Esophagus squamous epithelium (tissue), 5 donors: ENCODE measurements around the gene ANKS1B. TPM values are rescaled to one million over a fixed set of nuclear protein-coding genes. Genes with fewer than 3 reads are reported as not detected.
A peak's percentile ranks its signal among the peaks of the same experiment; 100 is the strongest.

ENCODE experiments used
- DNase-seq: peaks from one replicate; lab custom pipeline; 2025; lab: John Stamatoyannopoulos, UW
- H3K27ac ChIP-seq, 4 donors: fragments of 200-600 bp; sonication (generic); one replicate each; pipeline ENCODE4 v1.5.1; 2016 to 2019; ENCODE audit warnings: mild to moderate bottlenecking in 1 of 4
- H3K27me3 ChIP-seq, 4 donors: fragments of 200-600 bp; sonication (generic); 1 replicate in 3 of 4; 2 replicates in 1 of 4; pipeline versions ENCODE4 v1.5.1 to v1.6.0; 2017 to 2021; ENCODE audit warnings: antibody characterized with exemption in 1 of 4
- H3K36me3 ChIP-seq, 3 donors: fragments of 200-600 bp; sonication (generic); one replicate each; pipeline ENCODE4 v1.5.1; 2016 to 2019
- H3K4me1 ChIP-seq, 3 donors: fragments of 200-600 bp; sonication (generic); one replicate each; pipeline ENCODE4 v1.5.1; 2017 to 2019
- H3K4me3 ChIP-seq, 4 donors: fragments of 200-600 bp; sonication (generic); 1 replicate in 3 of 4; 2 replicates in 1 of 4; pipeline ENCODE4 v1.5.1; 2016 to 2019; ENCODE audit warnings: mild to moderate bottlenecking in 2 of 4, moderate library complexity in 1 of 4
- H3K9me3 ChIP-seq, 3 donors: fragments of 200-600 bp; sonication (generic); one replicate each; pipeline ENCODE4 v1.5.1; 2016 to 2019
- POLR2A ChIP-seq, 4 donors: fragments of 450-650 bp; IDR thresholded peaks; one replicate each; pipeline ENCODE4 v1.6.1; 2017; ENCODE audit warnings: antibody characterized with exemption in 4 of 4, mild to moderate bottlenecking in 4 of 4, moderate library complexity in 3 of 4
- WGBS, 2 donors: methylation state at CpG; one replicate each; pipeline ENCODE4 v1.1.5; 2018; 5-methylcytosine and 5-hydroxymethylcytosine counted together
- intact Hi-C: fragments of 100-400 bp; cut with DNase I; formaldehyde crosslinking; loops from one replicate; pipeline ENCODE4 v1.15.0; 2022
- total RNA-seq, 4 donors: library from RNA; depleted of rRNA; stranded (reverse); fragments of >200 nt; gene quantifications; one replicate each; pipeline ENCODE4 v1.1.0, GENCODE V29; 2016
- TF ChIP-seq, protein P1 (sequence below), 6 experiments: fragments of 450-650 bp in 4 of 6; fragments of 200-600 bp in 2 of 6; sonication (generic) in 2 of 6; IDR thresholded peaks; one replicate each; pipeline ENCODE4 v1.5.1; 2016 to 2019; ENCODE audit warnings: antibody characterized with exemption in 6 of 6, mild to moderate bottlenecking in 4 of 6, moderate library complexity in 4 of 6
- donor health status: DM: yes; HTN: yes; CAD: no.

ANKS1B gene
- total RNA-seq, 4 donors from 2014 or later = 1.6 to 15.8 (median 8.1) TPM

- intact Hi-C loops = no loop called here
- Histone ChIP-seq H3K4me1 (peaks cover 0 to 11% (median 7%) of the 10 kb centered on the region in 3 donors), H3K36me3 (no peaks in the 10 kb centered on the region), H3K9me3 (no peaks in the 10 kb centered on the region), H3K4me3 (no peak overlapping the region), H3K27me3 (no peaks in the 10 kb centered on the region), H3K27ac (no peak overlapping the region)
- no peak for DNase-seq
- no peak for TF ChIP-seq POLR2A (IDR thresholded peaks at IDR 0.05)
- TF ChIP-seq, protein P1, sequence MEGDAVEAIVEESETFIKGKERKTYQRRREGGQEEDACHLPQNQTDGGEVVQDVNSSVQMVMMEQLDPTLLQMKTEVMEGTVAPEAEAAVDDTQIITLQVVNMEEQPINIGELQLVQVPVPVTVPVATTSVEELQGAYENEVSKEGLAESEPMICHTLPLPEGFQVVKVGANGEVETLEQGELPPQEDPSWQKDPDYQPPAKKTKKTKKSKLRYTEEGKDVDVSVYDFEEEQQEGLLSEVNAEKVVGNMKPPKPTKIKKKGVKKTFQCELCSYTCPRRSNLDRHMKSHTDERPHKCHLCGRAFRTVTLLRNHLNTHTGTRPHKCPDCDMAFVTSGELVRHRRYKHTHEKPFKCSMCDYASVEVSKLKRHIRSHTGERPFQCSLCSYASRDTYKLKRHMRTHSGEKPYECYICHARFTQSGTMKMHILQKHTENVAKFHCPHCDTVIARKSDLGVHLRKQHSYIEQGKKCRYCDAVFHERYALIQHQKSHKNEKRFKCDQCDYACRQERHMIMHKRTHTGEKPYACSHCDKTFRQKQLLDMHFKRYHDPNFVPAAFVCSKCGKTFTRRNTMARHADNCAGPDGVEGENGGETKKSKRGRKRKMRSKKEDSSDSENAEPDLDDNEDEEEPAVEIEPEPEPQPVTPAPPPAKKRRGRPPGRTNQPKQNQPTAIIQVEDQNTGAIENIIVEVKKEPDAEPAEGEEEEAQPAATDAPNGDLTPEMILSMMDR (IDR thresholded peaks at IDR 0.05) = no peak
- WGBS, 2 donors = 60 to 61% methylated on average over 4 of the region's 4 CpGs
These were observed 724.2 kb downstream of the ANKS1B start for GRCh38 chr12:99260456-99260996.

DNA sequence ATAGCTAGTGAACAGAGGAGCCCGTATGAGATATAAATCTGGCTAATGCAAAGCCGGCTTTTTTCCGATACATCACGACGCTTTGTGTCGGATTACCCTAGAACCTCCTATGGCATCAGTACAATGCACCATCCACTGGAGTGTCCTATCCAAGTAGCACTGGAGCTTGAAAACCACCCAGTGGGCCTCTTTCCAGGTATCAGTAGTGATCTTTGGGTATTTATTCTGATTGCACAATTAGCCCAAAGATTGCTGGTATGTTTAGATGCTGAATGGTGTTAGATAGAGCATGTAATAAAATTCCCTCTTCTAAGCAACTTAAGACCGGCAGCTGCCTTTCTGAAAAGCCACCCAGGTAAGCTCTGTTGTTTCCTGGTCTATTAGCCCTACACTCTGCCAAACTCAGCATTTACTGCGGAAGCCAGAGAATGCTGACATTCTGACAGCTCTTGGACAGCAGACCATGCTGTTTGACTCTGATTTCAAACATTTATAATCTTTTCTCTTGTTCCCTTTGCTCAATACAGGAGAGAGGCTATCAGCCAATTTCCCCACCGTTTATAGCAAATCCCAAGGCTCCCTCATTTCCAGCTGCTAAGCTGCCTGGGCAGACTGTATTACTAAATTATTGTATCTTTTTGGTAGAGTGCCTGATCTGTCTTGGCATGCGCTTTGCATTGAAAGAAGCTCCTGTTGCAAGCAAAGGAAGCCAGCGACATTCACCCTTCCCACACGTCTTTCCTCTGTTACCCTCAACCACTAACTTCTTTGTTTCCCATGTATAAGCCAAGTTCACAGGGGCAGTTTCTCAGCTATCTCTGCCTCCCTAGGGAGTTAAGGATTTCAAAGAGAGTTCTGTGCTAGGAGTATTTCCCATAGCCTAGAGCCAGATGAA, 725.4 kb downstream of the ANKS1B start:
- Histone ChIP-seq H3K27me3 (no peaks in the 10 kb centered on the region), H3K36me3 (no peaks in the 10 kb centered on the region), H3K4me1 (peaks cover 0 to 11% (median 7%) of the 10 kb centered on the region in 3 donors), H3K4me3 (no peak overlapping the region), H3K27ac (no peak overlapping the region), H3K9me3 (no peaks in the 10 kb centered on the region)
- intact Hi-C loops = no loop called here
- DNase-seq = no peak
- 54 to 55% methylated on average over 12 of the region's 12 CpGs for WGBS, 2 donors
- TF ChIP-seq, protein P1 (IDR thresholded peaks at IDR 0.05) = no peak
- no peak for TF ChIP-seq POLR2A (IDR thresholded peaks at IDR 0.05)

DNA sequence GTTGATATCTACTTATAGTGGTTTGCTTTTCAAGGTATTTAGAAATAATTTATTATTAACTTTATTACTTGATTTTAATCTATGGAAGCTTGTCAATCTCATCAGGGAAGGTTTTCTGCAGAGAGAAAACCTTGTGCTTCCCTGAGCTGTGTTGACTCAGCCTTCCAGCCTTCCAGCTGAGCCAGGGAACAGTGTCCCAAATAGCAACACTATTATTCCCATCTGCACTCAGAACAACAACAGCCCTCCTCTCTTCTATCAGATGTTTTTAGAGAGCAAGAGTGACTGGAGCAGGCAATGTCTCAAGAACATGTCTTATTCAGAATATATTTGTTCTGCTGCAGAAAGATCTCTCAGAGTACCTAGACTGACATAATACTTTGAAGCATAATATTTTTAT, 727.1 kb downstream of the ANKS1B start:
- TF ChIP-seq POLR2A (IDR thresholded peaks at IDR 0.05) = no peak
- TF ChIP-seq, protein P1 (IDR thresholded peaks at IDR 0.05) = no peak
- H3K4me1 ChIP-seq = peaks cover 0 to 11% (median 7%) of the 10 kb centered on the region in 3 donors

GRCh38 chr12:99253068-99253467, 731.7 kb downstream of the ANKS1B start:
- no peak overlapping the region for H3K4me3 ChIP-seq
- 89 to 96% methylated on average over 3 of the region's 3 CpGs for WGBS, 2 donors
- no peaks in the 10 kb centered on the region for H3K9me3 ChIP-seq
- intact Hi-C loops = no loop called here
- no peak for DNase-seq
- TF ChIP-seq, protein P1 (IDR thresholded peaks at IDR 0.05) = peak in 1 of 6 experiments; percentile 18
- TF ChIP-seq POLR2A (IDR thresholded peaks at IDR 0.05) = no peak
- H3K27me3 ChIP-seq = no peaks in the 10 kb centered on the region
- H3K4me1 ChIP-seq = no peaks in the 10 kb centered on the region
- H3K36me3 ChIP-seq = no peaks in the 10 kb centered on the region
- no peak overlapping the region for H3K27ac ChIP-seq

More for the DNA sequence above, 727.1 kb downstream of the ANKS1B start:
- no peak for DNase-seq
- no peaks in the 10 kb centered on the region for H3K36me3 ChIP-seq
- no peaks in the 10 kb centered on the region for H3K27me3 ChIP-seq
- no peak overlapping the region for H3K27ac ChIP-seq
- H3K9me3 ChIP-seq = no peaks in the 10 kb centered on the region
- intact Hi-C loops = no loop called here
- no peak overlapping the region for H3K4me3 ChIP-seq

- intact Hi-C loops = no loop called here
- Histone ChIP-seq H3K27me3 (no peaks in the 10 kb centered on the region), H3K9me3 (no peaks in the 10 kb centered on the region), H3K27ac (no peak overlapping the region), H3K4me1 (no peaks in the 10 kb centered on the region), H3K4me3 (no peak overlapping the region), H3K36me3 (no peaks in the 10 kb centered on the region)
- TF ChIP-seq POLR2A (IDR thresholded peaks at IDR 0.05) = no peak
- TF ChIP-seq, protein P1 (IDR thresholded peaks at IDR 0.05) = no peak
- 81 to 84% methylated on average over 3 of the region's 3 CpGs for WGBS, 2 donors
- no peak for DNase-seq
These were observed 734.6 kb downstream of the ANKS1B start for GRCh38 chr12:99250091-99250490.
